Ascending aorta (tissue), 2 donors: ENCODE measurements around the gene DIPK1A. TPM values are rescaled to one million over a fixed set of nuclear protein-coding genes. Genes with fewer than 3 reads are reported as not detected.
A peak's percentile ranks its signal among the peaks of the same experiment; 100 is the strongest.

Source experiments
- DNase-seq, 2 donors: peaks; one replicate each; pipeline ENCODE4 v3.0.0-alpha.2; 2019; ENCODE audit warnings: low spot score in 2 of 2
- H3K27ac ChIP-seq, 2 donors: fragments of 200-600 bp; sonication (generic); one replicate each; pipeline ENCODE4 v1.5.1; 2016 to 2017; ENCODE audit warnings: mild to moderate bottlenecking in 1 of 2
- H3K27me3 ChIP-seq: fragments of 200-600 bp; sonication (generic); one replicate; pipeline ENCODE4 v1.5.1; 2017
- H3K36me3 ChIP-seq, 2 donors: fragments of 200-600 bp; sonication (generic); one replicate each; pipeline ENCODE4 v1.5.1; 2016
- H3K4me1 ChIP-seq, 2 donors: fragments of 200-600 bp; sonication (generic); one replicate each; pipeline ENCODE4 v1.5.1; 2016 to 2017; ENCODE audit warnings: mild to moderate bottlenecking in 1 of 2
- H3K4me3 ChIP-seq, 2 donors: fragments of 200-600 bp; sonication (generic); one replicate each; pipeline ENCODE4 v1.5.1; 2016 to 2017; ENCODE audit warnings: mild to moderate bottlenecking in 1 of 2
- H3K9me3 ChIP-seq, 2 donors: fragments of 200-600 bp; sonication (generic); one replicate each; pipeline ENCODE4 v1.5.1; 2016
- intact Hi-C: fragments of 100-400 bp; cut with DNase I; formaldehyde crosslinking; loops from one replicate; pipeline ENCODE4 v1.15.1; 2023
- total RNA-seq: library from RNA; depleted of rRNA; stranded (reverse); fragments of >200 nt; gene quantifications from one replicate; pipeline ENCODE4 v1.1.0, GENCODE V29; 2016
- TF ChIP-seq, protein P1 (sequence below), 3 experiments: fragments of 200-600 bp in 2 of 3; fragments of 450-650 bp in 1 of 3; sonication (generic) in 2 of 3; IDR thresholded peaks; one replicate each; pipeline ENCODE4 v1.5.1; 2016 to 2019; ENCODE audit warnings: antibody characterized with exemption in 3 of 3, mild to moderate bottlenecking in 1 of 3, moderate library complexity in 1 of 3

DIPK1A gene
- total RNA-seq, 1 donor from 2014 or later = 7.0 TPM

DNA sequence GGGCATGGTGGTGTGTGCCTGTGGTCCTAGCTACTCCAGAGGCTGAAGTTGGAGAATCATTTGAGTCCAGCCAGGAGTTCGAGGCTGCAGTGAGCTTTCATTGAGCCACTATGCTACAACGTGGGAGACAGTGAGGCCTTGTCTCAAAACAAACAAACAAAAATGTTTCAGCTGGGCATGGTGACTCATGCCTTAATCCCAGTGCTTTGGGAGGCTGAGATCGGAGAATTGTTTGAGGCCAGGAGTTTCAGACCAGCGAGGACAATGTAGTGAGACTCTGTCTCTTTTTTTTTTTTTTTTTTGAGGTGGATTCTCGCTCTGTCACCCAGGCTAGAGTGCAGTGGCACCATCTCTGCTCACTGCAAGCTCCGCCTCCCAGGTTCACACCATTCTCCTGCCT is 134.5 kb downstream of the DIPK1A start:
- no peaks in the 10 kb centered on the region for H3K36me3 ChIP-seq
- no peak for DNase-seq
- H3K9me3 ChIP-seq = no peaks in the 10 kb centered on the region
- H3K27me3 ChIP-seq = no peaks in the 10 kb centered on the region
- no peaks in the 10 kb centered on the region for H3K4me1 ChIP-seq
- TF ChIP-seq, protein P1, sequence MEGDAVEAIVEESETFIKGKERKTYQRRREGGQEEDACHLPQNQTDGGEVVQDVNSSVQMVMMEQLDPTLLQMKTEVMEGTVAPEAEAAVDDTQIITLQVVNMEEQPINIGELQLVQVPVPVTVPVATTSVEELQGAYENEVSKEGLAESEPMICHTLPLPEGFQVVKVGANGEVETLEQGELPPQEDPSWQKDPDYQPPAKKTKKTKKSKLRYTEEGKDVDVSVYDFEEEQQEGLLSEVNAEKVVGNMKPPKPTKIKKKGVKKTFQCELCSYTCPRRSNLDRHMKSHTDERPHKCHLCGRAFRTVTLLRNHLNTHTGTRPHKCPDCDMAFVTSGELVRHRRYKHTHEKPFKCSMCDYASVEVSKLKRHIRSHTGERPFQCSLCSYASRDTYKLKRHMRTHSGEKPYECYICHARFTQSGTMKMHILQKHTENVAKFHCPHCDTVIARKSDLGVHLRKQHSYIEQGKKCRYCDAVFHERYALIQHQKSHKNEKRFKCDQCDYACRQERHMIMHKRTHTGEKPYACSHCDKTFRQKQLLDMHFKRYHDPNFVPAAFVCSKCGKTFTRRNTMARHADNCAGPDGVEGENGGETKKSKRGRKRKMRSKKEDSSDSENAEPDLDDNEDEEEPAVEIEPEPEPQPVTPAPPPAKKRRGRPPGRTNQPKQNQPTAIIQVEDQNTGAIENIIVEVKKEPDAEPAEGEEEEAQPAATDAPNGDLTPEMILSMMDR (IDR thresholded peaks at IDR 0.05) = no peak
- intact Hi-C loops = no loop called here
- no peak overlapping the region for H3K4me3 ChIP-seq
- H3K27ac ChIP-seq = no peak overlapping the region

DNA sequence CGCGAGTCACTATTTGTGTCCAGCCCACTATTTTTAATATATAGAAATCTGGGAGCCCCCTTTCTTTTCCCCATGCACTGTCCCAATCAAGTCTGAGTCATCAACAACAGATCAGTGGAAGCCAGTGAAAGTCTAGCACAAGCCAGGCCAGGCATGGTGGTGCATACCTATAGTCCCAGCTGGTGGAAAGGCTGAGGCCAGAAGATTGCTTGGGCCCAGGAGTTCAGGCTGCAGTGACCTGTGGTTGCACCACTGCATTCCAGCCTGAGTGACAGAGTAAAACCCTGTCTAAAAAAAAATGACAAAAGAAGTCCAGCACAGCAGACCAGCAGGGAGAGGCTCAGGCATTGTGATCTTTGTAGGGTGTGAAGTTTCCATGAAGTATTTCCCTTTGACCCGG is 138.4 kb downstream of the DIPK1A start:
- Histone ChIP-seq H3K36me3 (no peaks in the 10 kb centered on the region), H3K9me3 (no peaks in the 10 kb centered on the region), H3K4me1 (no peaks in the 10 kb centered on the region), H3K27me3 (no peaks in the 10 kb centered on the region), H3K27ac (no peak overlapping the region), H3K4me3 (no peak overlapping the region)
- intact Hi-C loops = no loop called here
- TF ChIP-seq, protein P1 (IDR thresholded peaks at IDR 0.05) = no peak
- DNase-seq = no peak

DNA sequence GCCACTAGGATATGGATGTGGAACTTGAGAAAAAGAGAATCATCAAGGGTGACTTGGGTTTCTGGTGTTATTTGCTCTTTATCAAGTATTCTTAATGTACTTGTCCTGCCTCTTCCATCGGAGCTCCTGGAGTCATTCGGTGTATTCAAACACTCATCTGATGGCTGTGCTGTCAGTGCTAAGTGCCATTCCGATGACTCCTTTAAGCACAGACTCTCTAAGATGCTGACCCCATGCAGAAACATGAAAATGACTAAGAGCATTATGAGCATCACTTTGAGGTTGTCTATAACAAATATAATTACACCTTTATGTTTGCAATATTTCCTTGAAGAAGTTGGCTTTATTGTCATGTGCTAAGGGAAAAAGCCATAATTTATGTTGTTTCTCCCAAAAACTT is 140.7 kb downstream of the DIPK1A start:
- TF ChIP-seq, protein P1 (IDR thresholded peaks at IDR 0.05) = no peak

DNA sequence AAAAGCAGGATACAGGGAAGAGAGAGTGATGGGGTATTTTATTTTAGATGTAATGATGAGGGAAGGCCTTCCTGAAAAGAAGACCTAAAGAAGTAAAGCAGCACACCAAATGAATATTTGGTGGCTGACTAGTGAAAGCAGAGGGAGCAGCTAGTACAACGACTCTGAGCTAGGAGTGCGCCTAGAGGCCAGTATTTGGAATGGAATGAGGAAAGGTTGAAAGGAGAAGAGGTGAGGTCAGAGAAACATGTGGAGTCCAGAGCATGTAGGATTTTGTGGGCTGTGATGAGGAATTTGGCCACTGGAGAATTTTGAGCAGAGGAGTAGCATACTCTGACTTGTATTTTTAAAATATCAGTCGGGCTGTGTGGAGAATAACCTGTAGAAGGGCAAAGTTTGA is 141.2 kb downstream of the DIPK1A start:
- no peak for DNase-seq
- Histone ChIP-seq H3K9me3 (no peaks in the 10 kb centered on the region), H3K4me1 (no peaks in the 10 kb centered on the region), H3K27ac (no peak overlapping the region), H3K27me3 (no peaks in the 10 kb centered on the region), H3K36me3 (no peaks in the 10 kb centered on the region), H3K4me3 (no peak overlapping the region)
- TF ChIP-seq, protein P1 (IDR thresholded peaks at IDR 0.05) = no peak
- intact Hi-C loops = no loop called here

More for the DNA sequence above, 140.7 kb downstream of the DIPK1A start:
- Histone ChIP-seq H3K36me3 (no peaks in the 10 kb centered on the region), H3K27me3 (no peaks in the 10 kb centered on the region), H3K27ac (no peak overlapping the region), H3K4me1 (no peaks in the 10 kb centered on the region), H3K9me3 (no peaks in the 10 kb centered on the region), H3K4me3 (no peak overlapping the region)
- intact Hi-C loops = no loop called here
- DNase-seq = no peak

DNA sequence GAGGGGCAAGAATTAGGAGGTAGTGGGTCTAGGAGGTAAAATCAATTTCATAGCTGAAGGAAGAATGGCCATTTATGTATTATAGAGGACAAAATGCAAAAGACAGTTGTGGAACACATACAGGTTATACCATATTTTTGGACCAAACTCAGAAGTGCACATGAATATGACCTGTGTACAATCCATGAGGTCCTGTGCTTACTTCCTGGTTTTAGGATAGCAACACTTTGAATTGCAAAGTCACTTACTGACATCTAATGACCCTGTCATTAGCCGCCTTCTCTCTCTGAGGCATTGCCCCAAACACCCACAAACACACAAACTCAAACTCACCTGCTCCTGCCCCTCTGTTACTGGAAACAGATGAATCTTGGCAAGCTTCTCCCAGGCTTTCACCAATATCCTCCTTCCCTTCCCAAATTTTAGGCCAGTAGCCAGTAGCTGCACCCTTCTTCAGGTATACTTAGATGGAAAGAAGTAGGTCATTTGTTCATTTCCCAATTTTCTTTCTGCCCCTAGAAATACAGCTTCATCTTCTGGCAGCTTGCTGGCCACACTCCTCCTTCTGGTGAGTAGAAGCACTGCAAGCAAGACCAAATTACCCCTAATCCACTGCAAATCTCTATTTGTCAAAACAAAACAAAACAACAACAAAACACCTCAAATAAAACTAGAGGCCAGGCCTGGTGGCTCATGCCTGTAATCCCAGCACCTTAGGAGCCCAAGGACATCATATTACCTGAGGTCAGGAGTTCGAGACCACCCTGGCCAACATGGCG is 143.1 kb downstream of the DIPK1A start:
- H3K4me1 ChIP-seq = no peaks in the 10 kb centered on the region
- no peak for DNase-seq
- intact Hi-C loops = no loop called here
- no peaks in the 10 kb centered on the region for H3K27me3 ChIP-seq
- H3K9me3 ChIP-seq = no peaks in the 10 kb centered on the region
- no peak overlapping the region for H3K4me3 ChIP-seq
- TF ChIP-seq, protein P1 (IDR thresholded peaks at IDR 0.05) = peak; percentile 45 to 69 (median 54)
- H3K27ac ChIP-seq = no peak overlapping the region
- H3K36me3 ChIP-seq = no peaks in the 10 kb centered on the region
